ENCODE data around the gene SEPTIN6.

DNA sequence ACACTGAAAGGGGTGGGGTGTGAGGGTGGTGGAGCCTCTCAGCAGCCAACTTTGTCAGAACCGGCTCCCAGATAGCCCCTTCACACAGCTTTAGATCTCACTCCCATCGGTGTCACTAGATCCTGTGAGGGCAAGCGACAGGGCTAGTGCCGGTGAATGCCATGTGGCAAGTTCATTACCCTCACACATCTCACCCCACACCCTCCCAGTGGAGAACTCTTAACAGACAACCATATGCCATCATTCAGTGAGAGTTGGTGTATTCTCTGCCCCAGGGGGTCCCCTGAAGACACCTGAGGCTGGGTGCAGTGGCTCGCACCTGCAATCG lies 15.3 kb downstream of the SEPTIN6 start:
- TF ChIP-seq FOXA2 (IDR thresholded peaks at IDR 0.05) (no peak), SP1 (IDR thresholded peaks at IDR 0.05) (no peak)

Data from liver (tissue), 2 donors.